Fibroblast of lung (primary cell): Measurements from ENCODE around the gene STON2. TPM values are rescaled to one million over a fixed set of nuclear protein-coding genes. Genes with fewer than 3 reads are reported as not detected.
A peak's percentile ranks its signal among the peaks of the same experiment; 100 is the strongest.

Source experiments
- DNase-seq, 2 donors: peaks; one replicate each; pipeline versions ENCODE4 v3.0.0 to v3.0.0-alpha.2; 2010; ENCODE audit warnings: low read depth in 2 of 2
- H2AFZ ChIP-seq: 2 replicates; pipeline ENCODE4 v1.5.1; 2012; ENCODE audit warnings: low read length, control low read depth, inconsistent platforms
- H3K27ac ChIP-seq: 2 replicates; pipeline ENCODE4 v1.5.1; 2011; ENCODE audit warnings: low read length, control low read depth; ENCODE audit not compliant: insufficient read depth
- H3K27me3 ChIP-seq: 2 replicates; pipeline ENCODE4 v1.5.1; 2011; ENCODE audit warnings: mild to moderate bottlenecking, low read length; ENCODE audit not compliant: control insufficient read depth, insufficient read depth
- H3K36me3 ChIP-seq: 2 replicates; pipeline ENCODE4 v1.5.1; 2011; ENCODE audit warnings: low read length; ENCODE audit not compliant: control insufficient read depth, insufficient read depth
- H3K4me1 ChIP-seq: 2 replicates; pipeline ENCODE4 v1.5.1; 2011; ENCODE audit warnings: low read length; ENCODE audit not compliant: control insufficient read depth, insufficient read depth; ENCODE audit errors: extremely low read depth
- H3K4me2 ChIP-seq: 2 replicates; pipeline ENCODE4 v1.5.1; 2011; ENCODE audit warnings: low read length, control low read depth; ENCODE audit not compliant: insufficient read depth; ENCODE audit errors: extremely low read depth
- H3K4me3 ChIP-seq, 4 experiments: fragments of 200-600 bp in 1 of 4; sonication (generic) in 1 of 4; replicated peaks in 1 of 4; 2 replicates each; pipeline ENCODE4 v1.5.1; 2011 to 2016; ENCODE audit warnings: low read length in 4 of 4, low read depth in 3 of 4, mild to moderate bottlenecking in 3 of 4, control low read depth in 2 of 4, inconsistent platforms in 1 of 4, mixed read lengths in 1 of 4; ENCODE audit not compliant: insufficient read depth in 1 of 4; ENCODE audit errors: control extremely low read depth in 1 of 4
- H3K79me2 ChIP-seq: 2 replicates; pipeline ENCODE4 v1.5.1; 2012; ENCODE audit warnings: mild to moderate bottlenecking, low read length, inconsistent platforms; ENCODE audit not compliant: control insufficient read depth, insufficient read depth
- H3K9ac ChIP-seq: 2 replicates; pipeline ENCODE4 v1.5.1; 2011; ENCODE audit warnings: mild to moderate bottlenecking, low read length, control low read depth; ENCODE audit not compliant: insufficient read depth
- H3K9me3 ChIP-seq: 2 replicates; pipeline ENCODE4 v1.5.1; 2012; ENCODE audit warnings: low read depth, low read length; ENCODE audit not compliant: control insufficient read depth, insufficient read depth
- H4K20me1 ChIP-seq: 2 replicates; pipeline ENCODE4 v1.5.1; 2011; ENCODE audit warnings: low read length; ENCODE audit not compliant: control insufficient read depth, insufficient read depth; ENCODE audit errors: extremely low read depth
- CTCF ChIP-seq, 2 donors: IDR thresholded peaks in 1 of 2; conservative IDR thresholded peaks in 1 of 2; 1 replicate in 1 of 2; 2 replicates in 1 of 2; pipeline ENCODE4 v1.5.1; 2011 to 2012; ENCODE audit warnings: low read length in 2 of 2, control low read depth in 1 of 2, inconsistent platforms in 1 of 2, low read depth in 1 of 2, mild to moderate bottlenecking in 1 of 2
- EZH2 ChIP-seq: IDR thresholded peaks from 2 replicates; pipeline ENCODE4 v1.5.1; 2012; ENCODE audit warnings: low read length, control low read depth, mild to moderate bottlenecking; ENCODE audit errors: missing control alignments
- polyA plus RNA-seq, 2 donors: library from polyadenylated mRNA; depleted of rRNA in 1 of 2; stranded (reverse) in 1 of 2; unstranded in 1 of 2; fragments of >200 nt; gene quantifications; 2 replicates each; pipeline ENCODE4 v1.2.1, GENCODE V29; 2011 to 2012; ENCODE audit warnings: missing spikeins in 1 of 2
- total RNA-seq: library from RNA; depleted of rRNA; stranded (reverse); fragments of >200 nt; gene quantifications from 2 replicates; pipeline ENCODE4 v1.2.1, GENCODE V29; 2014

STON2 gene
- total and polyA plus RNA-seq, 2 donors (not counting 1 experiment from before 2014, with no cell fraction given) = 1.5 to 52.5 TPM

- H3K4me2 ChIP-seq = no peak overlapping the region
- H3K36me3 ChIP-seq = no peaks in the 10 kb centered on the region
- no peaks in the 10 kb centered on the region for H4K20me1 ChIP-seq
- H3K27ac ChIP-seq = no peak overlapping the region
- no peak overlapping the region for H3K4me3 ChIP-seq
- no peaks in the 10 kb centered on the region for H3K27me3 ChIP-seq
- no peaks in the 10 kb centered on the region for H3K79me2 ChIP-seq
- no peak overlapping the region for H3K9ac ChIP-seq
- DNase-seq = no peak
- H3K9me3 ChIP-seq = no peaks in the 10 kb centered on the region
- H2AFZ ChIP-seq = no peak overlapping the region
- TF ChIP-seq EZH2 (no peak), CTCF (conservative IDR thresholded peaks at IDR 0.05 in 1 of 2, IDR thresholded peaks at IDR 0.05 in 1 of 2; ENCODE audit: low read depth in 1 of 2, low read length in 2 of 2) (no peak)
- no peaks in the 10 kb centered on the region for H3K4me1 ChIP-seq
Observed at GRCh38 chr14:81386290-81386745, 13.8 kb downstream of the STON2 start.

GRCh38 chr14:81385886-81386285, 14.2 kb downstream of the STON2 start:
- Histone ChIP-seq H2AFZ (no peak overlapping the region), H3K9ac (no peak overlapping the region), H3K9me3 (no peaks in the 10 kb centered on the region), H3K36me3 (no peaks in the 10 kb centered on the region), H4K20me1 (no peaks in the 10 kb centered on the region), H3K79me2 (no peaks in the 10 kb centered on the region), H3K4me2 (no peak overlapping the region), H3K27me3 (no peaks in the 10 kb centered on the region), H3K4me1 (no peaks in the 10 kb centered on the region), H3K27ac (no peak overlapping the region), H3K4me3 (no peak overlapping the region)
- no peak for DNase-seq
- TF ChIP-seq EZH2 = no peak
- no peak for TF ChIP-seq CTCF (conservative IDR thresholded peaks at IDR 0.05 in 1 of 2, IDR thresholded peaks at IDR 0.05 in 1 of 2; ENCODE audit: low read depth in 1 of 2, low read length in 2 of 2)

- no peaks in the 10 kb centered on the region for H4K20me1 ChIP-seq
- H3K27me3 ChIP-seq = no peaks in the 10 kb centered on the region
- no peak for TF ChIP-seq EZH2
- no peaks in the 10 kb centered on the region for H3K4me1 ChIP-seq
- H3K4me2 ChIP-seq = no peak overlapping the region
- no peak overlapping the region for H2AFZ ChIP-seq
- H3K27ac ChIP-seq = no peak overlapping the region
- H3K36me3 ChIP-seq = no peaks in the 10 kb centered on the region
- peak in 1 of 2 donors; percentile 38 for DNase-seq
- no peaks in the 10 kb centered on the region for H3K9me3 ChIP-seq
- H3K79me2 ChIP-seq = no peaks in the 10 kb centered on the region
- H3K4me3 ChIP-seq = no peak overlapping the region
- no peak overlapping the region for H3K9ac ChIP-seq
Observed at GRCh38 chr14:81385419-81385818, 14.7 kb downstream of the STON2 start.
